ENCODE measurements around the gene LRRFIP2.

- TF ChIP-seq POLR2A (IDR thresholded peaks at IDR 0.05) (no peak), CTCF (IDR thresholded peaks at IDR 0.05) (no peak), EP300 (IDR thresholded peaks at IDR 0.05) (no peak)
Measured at GRCh38 chr3:37107846-37108245, 66.5 kb downstream of the LRRFIP2 start.

Data from suprapubic skin (tissue), 3 donors.